Measurements from ENCODE around the gene PTPRQ.

Gene PTPRQ

DNA sequence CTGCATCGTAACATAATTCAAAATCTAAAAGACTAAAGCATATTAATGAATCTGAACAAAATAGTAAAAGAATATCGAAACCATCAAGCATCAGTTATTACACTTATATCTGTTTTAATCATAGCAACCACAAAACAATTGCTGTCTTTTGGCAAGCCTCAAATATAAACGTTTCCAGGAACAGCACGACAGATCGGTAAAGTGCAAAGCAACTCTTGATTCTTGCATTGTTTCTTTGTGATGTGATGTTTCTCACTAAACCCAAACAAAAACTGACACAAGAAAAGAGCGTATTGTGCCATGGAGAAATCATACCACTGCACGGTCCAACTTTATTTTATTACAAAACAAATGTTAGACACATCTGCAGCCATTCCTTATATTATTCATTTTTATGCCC, 254.2 kb downstream of the PTPRQ start:
- no peak for DNase-seq (ENCODE audit: extremely low read depth in 1 of 2, low read depth in 1 of 2)

DNA sequence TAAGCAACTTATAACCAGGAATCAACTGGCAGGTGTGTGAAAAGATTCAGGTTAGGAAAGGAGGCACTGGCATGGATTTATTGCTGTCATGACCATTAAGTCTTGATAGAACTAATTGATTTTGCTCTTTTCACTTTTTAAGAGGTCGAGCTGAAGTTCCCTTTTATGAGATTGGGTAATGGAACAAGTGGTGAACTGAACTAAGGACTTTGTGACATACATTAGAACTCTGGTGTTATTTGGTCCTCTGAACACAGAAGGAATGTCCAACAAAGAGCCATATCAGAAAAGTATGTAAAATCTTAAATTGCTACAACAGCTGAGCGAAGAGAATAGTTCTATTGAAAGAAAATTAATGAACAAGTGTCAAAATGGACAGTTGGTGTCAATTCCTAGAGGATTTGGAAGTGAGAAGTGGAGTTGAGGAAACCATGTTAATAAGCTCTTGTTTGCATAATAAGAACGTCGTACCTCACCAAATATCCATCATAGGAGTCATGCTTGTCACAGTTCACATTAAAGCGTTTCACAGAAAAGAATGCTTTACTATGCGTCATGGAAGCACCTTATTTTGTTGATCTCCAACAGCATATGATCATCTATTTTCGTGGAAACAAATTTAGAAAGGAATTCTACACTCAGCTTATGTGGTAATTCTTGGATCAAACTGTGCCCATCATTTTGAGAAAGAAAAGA, 255.0 kb downstream of the PTPRQ start:
- no peak for DNase-seq (ENCODE audit: extremely low read depth in 1 of 2, low read depth in 1 of 2)

DNA sequence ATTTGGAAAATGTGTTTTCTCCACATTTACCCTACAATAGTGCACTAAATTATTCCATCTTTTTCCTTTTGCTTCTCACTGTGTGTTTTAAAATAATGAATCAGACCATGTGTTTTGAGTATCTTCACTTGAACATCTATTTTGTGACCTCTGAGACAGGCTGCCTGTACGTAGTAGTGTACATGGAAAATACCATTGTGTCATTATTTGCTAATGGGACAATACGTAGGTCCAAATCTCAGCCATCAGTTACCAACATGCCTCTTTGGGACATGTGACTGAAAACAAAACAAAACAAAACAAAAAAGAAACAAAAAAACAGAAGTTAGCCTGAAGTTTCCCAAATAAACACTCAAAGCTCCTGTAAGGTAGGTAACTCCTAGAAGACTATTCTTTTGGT, 256.3 kb downstream of the PTPRQ start:
- DNase-seq (ENCODE audit: extremely low read depth in 1 of 2, low read depth in 1 of 2) = no peak

DNA sequence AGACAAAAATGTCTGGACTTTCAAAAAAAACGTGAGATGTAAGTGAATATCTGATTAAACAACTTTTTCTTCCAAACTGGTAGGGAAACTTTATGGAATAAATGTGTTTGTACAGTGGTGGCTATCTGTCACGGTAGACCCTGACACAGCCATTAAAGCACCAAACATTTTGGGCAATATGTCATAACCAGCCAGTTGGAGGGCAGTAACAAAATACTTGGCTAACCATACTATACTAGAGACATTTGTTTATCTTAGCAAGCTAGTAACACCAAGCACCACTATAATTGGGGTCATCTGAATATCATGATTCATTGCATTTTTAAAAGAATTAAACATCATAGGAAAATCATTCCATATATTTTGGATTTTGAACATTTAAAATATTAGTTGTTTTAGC, 257.4 kb downstream of the PTPRQ start:
- no peak for DNase-seq (ENCODE audit: extremely low read depth in 1 of 2, low read depth in 1 of 2)

DNA sequence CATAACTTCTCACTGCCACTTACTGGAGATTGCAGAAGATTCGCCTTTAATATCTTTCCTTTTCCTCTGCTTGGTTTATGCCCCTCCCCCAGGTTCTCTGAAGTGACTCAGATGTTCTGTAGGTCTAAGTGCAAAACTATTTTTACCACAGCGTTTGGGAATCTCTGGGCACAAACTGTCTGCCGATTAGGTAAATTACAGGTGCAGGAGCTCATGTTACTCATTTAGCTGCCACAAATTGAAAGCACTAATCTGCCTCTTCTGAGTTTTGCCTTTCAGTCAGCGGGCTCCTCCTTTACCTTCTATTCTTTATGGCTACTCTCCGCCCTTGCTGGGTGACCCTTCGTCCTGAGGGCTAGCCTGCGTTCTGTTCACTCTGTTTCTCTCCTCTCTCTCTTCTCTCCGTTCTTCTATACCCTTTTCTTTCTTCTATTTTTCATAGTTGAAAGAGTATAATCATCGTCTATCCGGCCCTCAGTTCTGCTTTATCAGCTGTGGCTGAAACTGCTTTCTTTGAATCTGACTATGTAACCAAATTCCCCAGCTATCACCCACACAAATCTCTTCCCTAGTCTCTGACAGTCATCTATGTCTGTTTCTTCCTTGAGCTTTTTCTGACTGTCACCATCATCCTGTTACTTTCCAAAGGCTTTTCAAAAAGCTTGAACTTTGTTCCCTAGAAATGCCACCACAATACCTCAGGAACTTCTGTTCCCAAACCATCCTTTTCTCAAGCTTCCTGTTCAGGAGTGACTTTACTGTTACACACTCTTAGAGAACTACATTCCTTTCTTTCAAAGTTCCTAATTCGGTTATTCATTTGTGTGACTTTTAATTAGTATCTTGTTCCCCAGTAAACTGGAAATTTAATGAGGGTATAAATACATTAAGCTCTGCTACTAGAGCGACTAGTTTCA, 259.1 kb downstream of the PTPRQ start:
- DNase-seq (ENCODE audit: extremely low read depth in 1 of 2, low read depth in 1 of 2) = no peak

DNA sequence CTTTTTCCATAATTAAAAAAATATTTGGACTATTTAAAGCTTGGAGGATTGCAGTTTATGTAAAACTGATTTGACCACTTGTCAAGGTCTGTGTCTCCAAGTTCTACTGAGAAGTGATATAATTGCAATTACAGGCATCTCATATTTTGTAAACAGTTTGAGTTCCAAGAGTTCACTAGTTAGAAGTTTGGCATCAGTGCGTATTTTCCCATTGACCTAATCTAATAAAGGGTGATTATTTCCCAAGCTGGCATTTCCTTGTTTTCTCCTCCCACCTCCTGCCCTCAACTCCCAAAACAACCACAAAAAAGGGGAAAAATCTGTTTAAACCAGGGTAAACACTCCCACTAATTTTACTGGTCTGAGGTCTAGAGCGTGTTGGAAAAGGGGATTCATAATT, 260.4 kb downstream of the PTPRQ start:
- no peak for DNase-seq (ENCODE audit: extremely low read depth in 1 of 2, low read depth in 1 of 2)

DNA sequence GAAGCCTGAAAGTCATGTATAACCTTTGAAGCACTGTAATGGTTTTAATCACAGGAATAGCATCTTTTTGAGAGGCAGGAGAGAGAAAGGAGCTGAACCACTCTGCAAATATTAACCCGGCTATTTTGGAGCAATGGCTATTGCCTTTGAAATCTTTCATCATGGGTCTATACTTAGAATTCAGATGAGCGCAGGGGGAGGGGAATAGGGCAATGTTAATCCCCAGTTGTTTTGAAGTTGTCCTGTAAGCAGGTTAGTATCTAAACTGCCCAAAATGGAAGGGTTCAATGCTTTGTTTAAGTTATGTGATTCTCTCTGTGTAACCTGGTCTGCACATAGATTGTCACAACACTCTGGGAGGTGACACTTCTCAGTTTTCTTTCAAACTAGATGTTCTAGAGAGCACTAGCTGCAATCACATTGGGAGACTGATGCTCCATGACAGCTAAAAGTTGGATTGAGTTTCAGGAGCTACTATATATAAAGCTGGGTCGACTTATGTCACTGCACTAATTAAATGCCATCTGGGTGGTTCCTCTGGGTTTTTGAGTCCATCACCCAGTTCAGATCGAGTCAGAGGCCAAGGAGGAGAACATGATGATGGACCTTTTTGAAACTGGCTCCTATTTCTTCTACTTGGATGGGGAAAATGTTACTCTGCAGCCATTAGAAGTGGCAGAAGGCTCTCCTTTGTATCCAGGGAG, 263.2 kb downstream of the PTPRQ start, which contains the start of gene MYF6:
MYF6 (plus strand) TSS at position 509 of the 704 bp plus-strand sequence; CDS start at position 595, 86 bp downstream.
- no peak for DNase-seq (ENCODE audit: extremely low read depth in 1 of 2, low read depth in 1 of 2)

DNA sequence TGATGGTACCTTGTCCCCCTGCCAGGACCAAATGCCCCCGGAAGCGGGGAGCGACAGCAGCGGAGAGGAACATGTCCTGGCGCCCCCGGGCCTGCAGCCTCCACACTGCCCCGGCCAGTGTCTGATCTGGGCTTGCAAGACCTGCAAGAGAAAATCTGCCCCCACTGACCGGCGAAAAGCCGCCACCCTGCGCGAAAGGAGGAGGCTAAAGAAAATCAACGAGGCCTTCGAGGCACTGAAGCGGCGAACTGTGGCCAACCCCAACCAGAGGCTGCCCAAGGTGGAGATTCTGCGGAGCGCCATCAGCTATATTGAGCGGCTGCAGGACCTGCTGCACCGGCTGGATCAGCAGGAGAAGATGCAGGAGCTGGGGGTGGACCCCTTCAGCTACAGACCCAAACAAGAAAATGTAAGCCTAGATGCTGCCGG, 263.8 kb downstream of the PTPRQ start:
- DNase-seq (ENCODE audit: extremely low read depth in 1 of 2, low read depth in 1 of 2) = no peak

DNA sequence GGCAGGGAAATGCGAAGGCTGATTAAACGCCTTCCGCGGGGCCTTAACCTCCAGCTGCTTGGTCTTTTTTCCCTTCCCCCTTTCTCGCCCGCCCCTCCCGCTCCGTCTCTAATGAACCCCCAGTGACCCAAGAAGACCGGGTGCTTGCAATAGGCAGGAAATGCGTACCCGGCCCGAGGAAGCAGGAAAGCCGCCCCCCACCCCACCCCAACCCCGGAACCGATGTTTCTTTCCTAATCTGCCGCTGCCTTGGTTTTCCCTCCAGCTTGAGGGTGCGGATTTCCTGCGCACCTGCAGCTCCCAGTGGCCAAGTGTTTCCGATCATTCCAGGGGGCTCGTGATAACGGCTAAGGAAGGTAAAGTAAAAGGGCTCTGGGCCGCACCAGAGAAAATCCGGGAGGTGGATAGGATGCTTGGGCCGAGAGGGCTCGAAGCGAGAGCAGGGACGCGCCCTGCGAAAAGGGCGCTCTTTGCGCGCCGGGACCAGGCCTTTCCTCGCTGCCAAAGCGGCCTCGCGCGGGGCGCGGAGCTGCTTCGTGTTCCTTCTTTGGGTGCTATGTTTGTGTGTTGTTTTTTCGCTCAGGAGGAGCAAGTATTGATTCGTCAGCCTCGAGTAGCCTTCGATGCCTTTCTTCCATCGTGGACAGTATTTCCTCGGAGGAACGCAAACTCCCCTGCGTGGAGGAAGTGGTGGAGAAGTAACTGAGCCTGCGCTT, 264.4 kb downstream of the PTPRQ start:
- no peak for DNase-seq (ENCODE audit: extremely low read depth in 1 of 2, low read depth in 1 of 2)

DNA sequence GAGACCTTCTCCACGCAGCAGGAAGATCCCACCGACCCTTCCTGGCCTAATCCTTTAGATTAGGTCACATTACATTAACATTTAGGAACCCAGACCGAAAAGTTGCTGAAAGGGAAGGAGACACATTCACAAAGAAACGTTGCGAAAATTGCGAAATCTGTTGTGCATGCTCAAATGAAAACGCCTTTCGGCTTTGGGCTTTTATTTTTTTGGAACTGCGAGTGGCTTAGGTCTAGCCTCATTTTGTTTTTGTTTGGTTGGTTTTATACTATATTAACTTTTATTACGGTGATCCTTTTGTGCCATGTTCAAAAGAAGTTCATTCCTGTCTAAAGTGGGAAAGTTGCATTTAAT, 264.9 kb downstream of the PTPRQ start:
- no peak for DNase-seq (ENCODE audit: extremely low read depth in 1 of 2, low read depth in 1 of 2)

DNA sequence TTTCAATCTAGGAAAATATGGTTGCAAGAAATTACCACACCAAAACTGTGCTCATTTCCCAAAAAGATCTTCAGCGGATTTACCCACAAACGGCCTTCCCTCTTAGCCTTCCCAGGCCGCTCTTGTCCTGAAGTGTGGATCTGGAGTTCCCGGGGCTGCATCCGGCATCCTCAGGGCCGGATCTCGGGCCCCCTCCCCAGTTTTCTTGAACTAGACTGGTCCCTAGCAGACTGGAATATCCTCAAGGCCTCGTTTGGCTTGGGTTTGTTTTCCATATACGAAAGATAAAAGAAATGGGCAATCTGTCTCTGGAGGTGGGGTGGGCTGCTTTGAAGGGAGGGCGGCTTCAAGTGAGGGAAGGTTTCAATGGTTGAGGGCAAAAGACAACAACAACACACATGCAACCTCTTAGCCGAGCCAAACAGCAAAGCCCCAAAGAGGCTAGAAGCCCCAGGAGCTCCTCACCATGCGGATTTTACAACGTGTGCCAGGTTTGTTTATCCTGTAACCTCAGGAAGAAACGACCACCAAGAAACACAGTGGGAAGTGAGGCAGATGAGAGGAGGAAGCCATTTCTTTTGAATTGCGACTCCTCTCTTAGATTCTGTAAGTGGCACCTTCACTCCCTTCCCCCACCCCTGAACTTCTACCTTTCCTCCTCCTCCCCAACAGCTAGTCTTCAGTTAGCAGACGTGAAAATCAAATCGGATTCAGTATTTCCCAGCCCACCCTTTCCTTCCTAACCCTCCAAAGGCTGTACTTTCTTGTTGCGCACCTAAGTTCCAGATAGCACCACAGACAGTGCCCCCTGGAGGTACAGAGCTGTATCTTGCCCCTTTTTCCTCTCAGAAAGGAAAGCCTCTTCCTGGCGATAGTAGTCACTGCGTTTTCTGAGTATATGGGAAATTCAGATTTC, 266.0 kb downstream of the PTPRQ start:
- no peak for DNase-seq (ENCODE audit: extremely low read depth in 1 of 2, low read depth in 1 of 2)

DNA sequence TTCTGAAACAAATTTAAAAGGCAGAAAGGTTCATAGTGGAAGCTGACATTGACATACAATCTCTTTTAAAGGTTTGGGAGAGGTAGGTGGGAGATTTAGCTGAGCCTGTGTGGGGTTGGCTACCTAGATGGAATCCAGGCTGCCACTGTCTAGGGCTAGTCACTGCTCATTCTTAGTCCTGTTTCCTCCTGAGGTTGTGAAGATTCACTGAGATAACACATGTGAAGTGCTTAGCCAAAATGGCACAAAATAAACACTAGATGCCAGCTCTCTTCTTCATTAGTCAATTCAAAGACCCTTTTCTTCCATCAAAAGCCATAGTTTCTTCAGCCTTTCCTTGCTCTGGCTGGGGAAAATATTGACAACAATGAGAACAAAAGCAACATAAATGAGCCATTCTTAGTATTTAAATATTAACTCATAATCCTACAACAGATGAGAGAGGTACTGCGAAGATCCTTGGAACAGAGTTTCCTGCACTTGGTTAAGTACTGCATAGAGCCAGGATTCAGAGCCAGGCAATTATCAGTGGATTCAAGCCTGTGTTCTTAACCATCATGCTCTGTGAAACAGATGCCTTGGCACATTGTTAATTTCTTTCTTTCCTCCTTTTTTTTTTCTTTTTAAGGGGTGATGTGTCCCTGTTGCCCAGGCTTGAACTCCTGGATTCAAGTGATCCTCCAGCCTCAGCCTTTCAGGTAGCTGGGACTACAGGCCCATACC, 266.9 kb downstream of the PTPRQ start:
- no peak for DNase-seq (ENCODE audit: extremely low read depth in 1 of 2, low read depth in 1 of 2)

DNA sequence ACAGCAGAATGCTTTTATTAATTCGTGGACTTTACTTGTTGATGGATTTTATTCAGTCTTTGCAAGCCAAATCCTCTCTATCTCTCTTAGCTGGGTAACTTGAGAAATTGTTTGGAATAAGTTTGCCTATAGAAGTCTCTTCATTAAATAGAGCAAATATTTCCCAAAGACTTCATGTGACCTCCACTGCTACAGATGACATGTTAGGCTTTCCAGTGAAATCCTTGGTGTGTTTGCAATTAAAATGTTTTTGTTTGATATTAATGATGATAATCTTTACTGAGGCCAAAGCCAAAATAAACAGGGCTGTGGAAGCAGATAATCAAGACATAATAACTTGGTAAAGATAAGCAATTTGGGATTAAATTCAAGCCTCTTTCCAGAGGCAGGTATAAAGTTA, 267.8 kb downstream of the PTPRQ start:
- DNase-seq (ENCODE audit: extremely low read depth in 1 of 2, low read depth in 1 of 2) = no peak

DNA sequence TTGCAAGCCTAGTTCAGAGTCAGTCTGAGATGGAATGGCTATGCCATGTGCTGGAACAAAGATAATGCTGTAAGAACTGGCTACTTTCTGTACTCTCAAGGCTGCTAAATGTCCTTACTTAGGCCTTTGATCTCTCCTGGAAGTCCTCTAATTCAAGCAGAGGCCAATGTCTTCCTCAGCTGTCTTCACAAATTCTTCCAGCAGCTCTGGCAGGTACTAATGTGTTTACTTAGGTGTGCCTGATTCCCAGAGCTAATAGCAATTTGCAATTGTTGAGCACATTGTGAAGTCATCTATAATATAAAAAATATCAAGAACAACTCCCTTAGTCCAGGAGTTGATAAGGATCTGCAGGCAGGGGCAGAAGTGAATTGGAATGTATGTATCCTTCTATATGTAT, 268.8 kb downstream of the PTPRQ start:
- DNase-seq (ENCODE audit: extremely low read depth in 1 of 2, low read depth in 1 of 2) = no peak

DNA sequence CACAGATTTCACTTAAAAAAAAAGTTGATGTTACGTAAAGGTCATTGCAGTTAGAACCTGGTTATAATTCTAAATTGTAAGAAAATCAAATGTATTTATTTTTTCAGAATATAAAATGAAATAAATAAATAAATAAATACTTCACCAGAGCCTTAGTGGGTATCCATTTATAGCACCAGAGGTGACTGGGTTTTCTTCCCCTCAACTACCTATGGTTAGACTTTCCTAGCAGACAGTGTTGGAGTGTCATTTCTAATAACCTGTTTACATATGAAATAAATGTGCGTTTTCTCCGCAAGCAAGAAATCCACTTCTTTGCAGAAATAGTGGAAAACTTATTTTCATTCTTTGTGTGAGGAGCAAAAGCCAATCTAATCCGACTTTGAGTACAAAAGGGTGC, 269.4 kb downstream of the PTPRQ start:
- DNase-seq (ENCODE audit: extremely low read depth in 1 of 2, low read depth in 1 of 2) = no peak

DNA sequence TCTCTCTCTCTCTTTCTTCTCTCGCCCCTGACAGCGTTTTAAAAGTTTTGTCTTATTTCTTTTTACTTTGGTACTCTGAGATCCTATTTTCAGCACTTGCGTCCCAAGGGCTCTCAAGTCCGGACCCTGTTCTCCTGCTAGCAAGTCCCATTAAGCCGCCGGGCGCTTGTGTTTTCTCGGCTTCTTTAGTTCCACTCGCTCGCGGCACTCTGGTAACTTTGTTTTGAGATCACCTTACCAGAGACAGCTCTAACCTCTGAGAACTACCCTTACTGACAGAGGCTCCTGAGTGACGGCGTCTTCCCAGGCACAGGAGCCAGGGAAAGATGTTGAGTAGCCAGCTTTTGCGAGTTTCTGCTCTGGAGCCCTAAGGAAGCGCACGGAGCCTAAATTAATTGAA, 270.0 kb downstream of the PTPRQ start:
- DNase-seq (ENCODE audit: extremely low read depth in 1 of 2, low read depth in 1 of 2) = no peak

DNA sequence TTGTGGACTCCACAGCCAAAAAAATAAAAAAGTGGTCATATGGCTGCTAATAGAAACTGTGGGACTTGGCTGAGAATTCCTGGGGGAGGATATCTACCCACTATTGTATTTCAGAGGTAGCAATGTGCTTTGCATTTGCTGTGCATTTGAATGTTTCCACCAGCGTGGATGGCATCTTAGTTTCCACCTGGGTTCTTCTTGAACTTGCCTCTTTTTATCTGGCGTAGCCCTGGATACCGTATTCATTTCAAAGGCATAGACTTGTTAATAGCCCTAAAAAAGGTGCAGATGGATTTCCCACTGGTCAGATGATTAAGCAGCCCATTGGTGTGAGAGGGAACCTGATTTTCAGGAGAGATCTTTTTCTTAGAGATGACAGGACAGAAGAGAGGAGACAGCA, 270.8 kb downstream of the PTPRQ start:
- DNase-seq (ENCODE audit: extremely low read depth in 1 of 2, low read depth in 1 of 2) = no peak

DNA sequence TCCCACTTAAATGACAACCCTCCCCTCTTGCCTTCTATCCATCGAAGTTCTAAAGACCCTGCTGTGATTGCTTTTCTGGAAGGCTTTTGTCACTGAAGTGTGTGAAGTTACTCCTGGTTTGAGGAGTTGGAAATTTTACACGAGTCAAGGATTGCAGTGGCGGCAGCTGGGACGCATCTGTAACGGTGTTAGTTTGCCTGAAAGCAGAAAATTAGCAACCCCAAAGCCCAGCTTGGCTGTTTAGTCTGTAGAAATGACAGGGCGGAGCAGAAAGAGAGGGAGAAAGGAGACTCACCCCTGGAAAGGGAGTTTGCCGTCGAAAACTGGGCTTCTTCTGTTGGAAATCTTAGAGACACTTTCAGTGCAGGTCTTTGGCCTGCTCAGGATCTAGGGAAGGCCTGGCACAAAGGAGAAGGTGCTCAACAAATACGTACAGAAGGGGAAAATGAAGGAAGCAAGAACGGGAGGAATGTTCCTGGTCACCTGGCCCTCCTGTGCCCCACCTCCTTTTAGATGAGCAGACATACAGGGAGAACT, 271.7 kb downstream of the PTPRQ start:
- DNase-seq (ENCODE audit: extremely low read depth in 1 of 2, low read depth in 1 of 2) = no peak
